HepG2 (cell line): ENCODE results near the gene SYMPK. TPM values are rescaled to one million over a fixed set of nuclear protein-coding genes. Genes with fewer than 3 reads are reported as not detected.

Experiments
- HMGXB4 ChIP-seq, 2 experiments: sonication (generic) in 1 of 2; formaldehyde crosslinking in 1 of 2; IDR thresholded peaks; 2 replicates each; pipeline versions ENCODE4 v1.4.0 to v1.6.1; 2018 to 2020; ENCODE audit warnings: missing genetic modification reagents in 2 of 2, borderline replicate concordance in 1 of 2, low read depth in 1 of 2, mild to moderate bottlenecking in 1 of 2, missing biosample characterization in 1 of 2
- HNRNPL ChIP-seq: fragments of 200-400 bp; formaldehyde crosslinking; IDR thresholded peaks from 2 replicates; pipeline ENCODE4 v1.6.1; 2017; ENCODE audit warnings: mild to moderate bottlenecking, low read depth, low read length
- KIAA2018 ChIP-seq: sonication (generic); formaldehyde crosslinking; IDR thresholded peaks from 2 replicates; pipeline ENCODE4 v1.5.0; 2020; ENCODE audit warnings: mild to moderate bottlenecking, missing genetic modification reagents, borderline replicate concordance
- NFKB2 ChIP-seq: sonication (generic); formaldehyde crosslinking; IDR thresholded peaks from 2 replicates; pipeline ENCODE4 v1.4.0; 2020; ENCODE audit warnings: missing genetic modification reagents, borderline replicate concordance
- RELA ChIP-seq: sonication (generic); formaldehyde crosslinking; IDR thresholded peaks from 2 replicates; pipeline ENCODE4 v1.4.0; 2020; ENCODE audit warnings: missing genetic modification reagents
- RFX5 ChIP-seq: IDR thresholded peaks from 2 replicates; pipeline ENCODE4 v1.6.1; 2011; ENCODE audit warnings: low read depth, low read length, improper control_type of control experiment
- ZMAT3 ChIP-seq: sonication (generic); formaldehyde crosslinking; conservative IDR thresholded peaks from 2 replicates; pipeline ENCODE4 v1.7.0; 2021; ENCODE audit warnings: missing genetic modification reagents
- ZNF557 ChIP-seq: sonication (generic); formaldehyde crosslinking; IDR thresholded peaks from 2 replicates; pipeline ENCODE4 v1.4.0; 2020; ENCODE audit warnings: missing genetic modification reagents
- ZNF574 ChIP-seq: sonication (generic); formaldehyde crosslinking; IDR thresholded peaks from 2 replicates; pipeline ENCODE4 v1.4.0; 2020; ENCODE audit warnings: missing genetic modification reagents
- polyA plus RNA-seq, 8 experiments: library from polyadenylated mRNA; depleted of rRNA in 3 of 8; stranded (reverse) in 7 of 8; unstranded in 1 of 8; fragments of >200 nt; fragmentation: Illumina TruSeq in 4 of 8; extraction: Trizol in 4 of 8; gene quantifications; 2 replicates each; pipeline versions ENCODE4 v1.2.1 to v1.2.3, GENCODE V29; 2011 to 2016; ENCODE audit warnings: low read depth in 4 of 8, missing spikeins in 1 of 8, mixed read lengths in 1 of 8; ENCODE audit not compliant: insufficient read depth in 1 of 8
- total RNA-seq, 5 experiments: library from RNA; depleted of rRNA; stranded (reverse); fragments of >200 nt; fragmentation: Illumina TruSeq; extraction: Trizol; gene quantifications; 2 replicates each; pipeline ENCODE4 v1.2.3, GENCODE V29; 2016; ENCODE audit warnings: low read depth in 1 of 5
- TF ChIP-seq, protein P1 (sequence below): IDR thresholded peaks from 2 replicates; pipeline ENCODE4 v1.6.1; 2016; ENCODE audit warnings: control low read depth

The SYMPK gene
- total and polyA plus RNA-seq, 2 of the 13 experiments (the other 11 are each of a cell fraction or from before 2014, with no cell fraction given): 21.9 to 55.7 TPM

DNA sequence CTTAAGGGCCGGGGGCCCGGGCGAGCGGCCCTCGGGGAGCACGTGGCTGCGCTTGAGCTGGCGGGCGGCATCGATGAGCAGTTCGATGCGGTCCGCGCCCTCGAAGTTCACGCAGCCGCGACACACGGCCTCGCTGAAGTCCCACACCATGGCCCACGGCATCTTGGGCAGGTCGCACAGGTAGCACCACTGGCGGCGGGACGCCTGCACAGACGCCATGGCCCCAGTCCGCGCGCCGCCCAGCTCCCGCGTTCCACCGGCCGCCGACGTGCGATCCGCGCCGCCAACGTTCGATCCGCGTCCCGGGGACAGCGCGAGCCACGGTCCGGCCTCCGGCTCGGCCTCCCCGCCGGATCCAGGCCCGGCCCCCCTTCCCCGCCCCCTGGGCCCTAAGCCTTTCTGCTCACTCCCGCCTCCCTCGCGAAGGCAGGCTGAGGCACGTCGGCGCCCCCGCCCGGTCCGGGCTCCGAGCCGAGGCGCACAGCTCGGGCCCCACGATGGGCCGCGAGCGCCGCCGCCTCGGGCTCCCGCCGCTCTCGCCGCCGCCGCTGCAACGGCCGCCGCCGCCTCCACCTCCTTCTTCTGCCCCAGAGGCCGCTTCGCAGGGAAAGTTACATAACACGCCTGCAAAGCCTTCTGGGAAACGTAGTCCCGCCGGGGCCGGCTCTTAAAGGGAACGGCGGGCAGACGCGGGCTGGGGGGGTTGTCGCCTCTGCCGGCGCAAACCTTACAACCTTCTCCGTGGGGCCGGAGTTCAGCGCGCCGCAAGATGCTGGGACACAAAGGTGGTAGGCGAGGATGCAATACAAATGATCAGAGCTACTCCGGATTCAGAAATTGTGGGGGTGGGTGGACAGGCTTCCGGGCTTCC is 22.8 kb upstream of the SYMPK start, which contains the start of gene IRF2BP1 (continued):
- TF ChIP-seq ZMAT3 (CRISPR knock-in tag): no peak
- no peak for TF ChIP-seq KIAA2018 (CRISPR knock-in tag)
- TF ChIP-seq, protein P1, sequence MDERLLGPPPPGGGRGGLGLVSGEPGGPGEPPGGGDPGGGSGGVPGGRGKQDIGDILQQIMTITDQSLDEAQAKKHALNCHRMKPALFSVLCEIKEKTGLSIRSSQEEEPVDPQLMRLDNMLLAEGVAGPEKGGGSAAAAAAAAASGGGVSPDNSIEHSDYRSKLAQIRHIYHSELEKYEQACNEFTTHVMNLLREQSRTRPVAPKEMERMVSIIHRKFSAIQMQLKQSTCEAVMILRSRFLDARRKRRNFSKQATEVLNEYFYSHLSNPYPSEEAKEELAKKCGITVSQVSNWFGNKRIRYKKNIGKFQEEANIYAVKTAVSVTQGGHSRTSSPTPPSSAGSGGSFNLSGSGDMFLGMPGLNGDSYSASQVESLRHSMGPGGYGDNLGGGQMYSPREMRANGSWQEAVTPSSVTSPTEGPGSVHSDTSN: no peak
- TF ChIP-seq RELA (CRISPR knock-in tag): 0 out of 2 replicates have a peak, but pooled peaks have one; percentile 13
- TF ChIP-seq RFX5: no peak
- TF ChIP-seq ZNF557 (CRISPR knock-in tag): no peak
- 0 out of 4 replicates have a peak, but pooled peaks of 1 of the 2 experiments have one; percentile 15 for TF ChIP-seq HMGXB4 (CRISPR knock-in tag; IDR thresholded peaks at IDR 0.05; ENCODE audit: borderline replicate concordance in 1 of 2, low read depth in 1 of 2)
- peak; percentile 86 for TF ChIP-seq ZNF574
- no peak for TF ChIP-seq HNRNPL
- peak; percentile 78; the same call in 1 of the 2 replicates for TF ChIP-seq NFKB2 (CRISPR knock-in tag)
